Skin of body (tissue), 2 donors: Measurements from ENCODE around the gene C12orf75. TPM values are rescaled to one million over a fixed set of nuclear protein-coding genes. Genes with fewer than 3 reads are reported as not detected.
"Not testable (repeated sequence)": the region's sequence is repeated elsewhere in the genome, so short reads cannot be mapped to it uniquely, and the experiment has no call there.

Experiments used
- DNase-seq: peaks from one replicate; lab custom pipeline; 2025; lab: John Stamatoyannopoulos, UW
- total RNA-seq: library from RNA; depleted of rRNA; stranded (reverse); fragments of >200 nt; gene quantifications from one replicate; pipeline ENCODE4 v1.2.3, GENCODE V29; 2014

The C12orf75 gene
- total RNA-seq, 1 donor from 2014 or later, result 18.1 TPM

DNA sequence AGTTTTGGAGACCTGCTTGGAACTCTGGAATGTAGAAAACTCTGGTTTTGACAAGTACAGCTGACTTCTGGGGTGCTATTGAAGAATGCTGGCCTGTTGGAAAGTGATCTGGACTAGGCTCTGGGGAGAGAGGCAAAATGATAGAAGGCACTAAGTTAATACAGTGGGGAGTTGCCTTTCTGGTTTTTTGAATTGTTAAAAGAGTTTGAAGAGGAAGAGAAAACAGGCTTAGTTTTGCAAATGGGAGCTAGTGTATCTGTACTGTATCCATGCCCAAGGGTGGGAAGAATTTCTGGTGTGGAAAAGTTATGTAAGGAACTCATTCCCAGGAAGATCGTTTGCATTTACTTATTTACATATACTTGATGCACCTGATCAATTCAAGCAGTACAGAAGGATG is 43.8 kb downstream of the C12orf75 start:
- DNase-seq, result no peak

DNA sequence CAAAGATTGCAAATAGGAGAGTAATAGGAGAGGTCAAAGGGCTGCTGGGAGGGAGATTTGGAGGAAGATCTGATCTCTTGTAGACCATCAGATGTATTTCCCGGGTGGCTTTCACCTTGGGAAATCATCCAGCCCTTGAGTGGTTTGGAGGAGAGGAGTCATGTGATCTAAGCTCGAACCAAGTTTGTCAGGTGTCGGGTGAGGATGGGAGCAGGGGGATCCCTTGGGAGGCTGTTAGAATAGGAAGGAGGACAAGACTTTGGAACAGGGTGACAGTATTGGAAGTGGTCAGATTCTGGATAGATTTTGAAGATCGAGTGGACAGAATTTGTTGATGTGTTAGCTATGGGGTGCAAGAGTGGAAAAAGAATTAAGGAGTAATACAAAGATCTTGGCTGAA is 46.6 kb downstream of the C12orf75 start:
- no peak for DNase-seq

DNA sequence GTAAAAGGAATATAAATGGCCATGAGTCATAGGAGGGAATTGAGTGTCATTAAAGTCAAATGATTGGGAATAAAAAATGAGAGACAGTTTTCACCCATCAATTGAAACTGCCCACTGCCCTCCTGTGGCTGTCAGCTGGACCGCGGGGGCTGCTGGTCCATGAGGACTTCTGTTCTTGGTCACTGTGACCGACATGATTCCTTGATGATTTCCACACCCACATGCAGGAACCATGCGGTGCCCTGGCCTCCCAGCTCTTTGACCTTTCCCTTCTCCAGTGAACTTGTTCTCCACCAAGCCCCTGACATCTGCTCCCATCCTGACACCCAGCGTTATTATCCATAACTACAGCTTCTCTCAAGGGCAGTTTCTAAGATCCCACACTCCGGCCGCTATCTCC is 48.4 kb downstream of the C12orf75 start:
- no peak for DNase-seq

DNA sequence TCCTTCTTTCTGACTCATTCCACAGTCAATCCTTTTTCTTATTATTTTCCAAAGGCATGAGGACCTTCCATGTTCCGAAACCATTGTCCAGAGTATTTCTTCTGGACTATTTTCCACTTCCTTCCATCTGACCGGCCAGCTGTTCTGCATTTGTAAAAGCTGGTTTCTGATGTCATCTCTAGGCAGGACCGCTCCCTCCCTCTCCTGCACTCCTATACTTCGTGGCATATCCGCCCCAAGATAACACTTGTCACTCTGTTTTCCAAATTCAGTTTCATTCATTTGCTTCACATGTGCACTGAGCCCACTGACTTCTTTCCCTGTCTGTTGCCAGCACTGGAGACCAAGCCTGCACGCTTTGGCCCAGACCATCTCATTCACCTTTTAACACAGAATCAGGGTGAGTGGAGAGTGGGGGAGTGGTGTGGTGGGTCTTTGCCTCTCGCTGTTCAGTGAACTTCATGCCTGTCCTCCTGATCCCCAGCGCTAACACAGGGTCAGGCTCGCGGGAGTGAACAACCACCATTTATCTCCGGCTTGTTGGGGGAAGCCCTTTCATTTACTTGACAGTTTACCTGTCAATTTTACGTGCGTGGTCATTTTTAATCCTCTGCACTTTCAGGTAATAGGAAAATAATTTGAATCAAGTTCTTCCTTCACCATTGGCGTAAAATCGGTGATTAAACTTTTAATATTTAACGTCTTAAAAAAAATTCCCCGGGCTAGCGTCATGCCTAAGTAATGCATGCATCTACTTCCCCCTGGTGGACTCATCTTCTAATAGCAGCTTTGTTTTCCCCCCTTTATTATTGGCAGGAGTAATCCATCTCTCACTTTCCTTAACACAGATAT is 52.5 kb downstream of the C12orf75 start:
- peak; percentile 77 for DNase-seq

DNA sequence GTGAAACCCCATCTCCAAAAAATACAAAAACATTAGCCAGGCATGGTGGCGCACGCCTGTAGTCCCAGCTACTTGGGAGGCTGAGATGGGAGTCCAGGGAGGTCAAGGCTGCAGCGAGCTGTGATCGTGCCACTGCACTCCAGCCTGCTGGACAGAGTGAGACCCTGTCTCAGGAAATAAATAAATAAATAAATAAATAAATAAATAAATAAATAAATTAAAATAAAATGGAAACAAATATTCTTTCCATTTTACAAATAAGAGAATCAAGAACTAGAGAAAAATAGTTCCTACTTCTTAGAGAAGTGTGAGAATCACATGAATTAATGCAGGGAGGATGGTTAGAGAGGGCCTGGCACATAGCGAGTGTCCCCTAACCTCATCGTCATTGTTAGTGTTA is 53.7 kb downstream of the C12orf75 start:
- no peak for DNase-seq

DNA sequence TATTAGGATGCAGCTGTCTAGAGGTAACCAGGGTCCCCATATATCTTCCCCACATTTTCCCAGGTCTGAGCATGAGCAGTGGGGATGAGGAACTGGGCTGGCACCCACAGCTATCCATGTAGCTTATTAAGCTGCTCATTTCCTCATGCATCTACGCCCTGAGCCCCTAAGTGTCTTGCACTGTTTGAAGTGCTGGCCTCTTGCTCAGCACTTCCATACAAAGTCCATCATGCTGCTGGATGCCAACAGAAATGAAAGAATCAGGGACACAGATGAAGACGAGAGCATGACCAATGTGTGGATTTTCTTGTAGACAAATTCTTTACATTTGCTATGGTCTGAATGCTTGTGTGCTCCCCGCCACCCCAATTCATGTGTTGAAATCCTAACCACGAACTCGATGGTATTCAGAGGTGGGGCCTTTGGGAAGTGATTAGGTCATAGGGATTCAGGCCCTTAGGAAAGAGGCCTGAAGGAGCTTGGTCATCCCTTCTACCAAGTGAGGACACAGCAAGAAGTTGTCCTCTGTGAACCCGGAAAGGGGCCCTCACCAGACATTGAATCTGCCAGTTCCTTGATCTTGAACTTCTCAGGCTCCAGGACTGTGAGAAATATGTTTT is 54.5 kb downstream of the C12orf75 start:
- no peak for DNase-seq

DNA sequence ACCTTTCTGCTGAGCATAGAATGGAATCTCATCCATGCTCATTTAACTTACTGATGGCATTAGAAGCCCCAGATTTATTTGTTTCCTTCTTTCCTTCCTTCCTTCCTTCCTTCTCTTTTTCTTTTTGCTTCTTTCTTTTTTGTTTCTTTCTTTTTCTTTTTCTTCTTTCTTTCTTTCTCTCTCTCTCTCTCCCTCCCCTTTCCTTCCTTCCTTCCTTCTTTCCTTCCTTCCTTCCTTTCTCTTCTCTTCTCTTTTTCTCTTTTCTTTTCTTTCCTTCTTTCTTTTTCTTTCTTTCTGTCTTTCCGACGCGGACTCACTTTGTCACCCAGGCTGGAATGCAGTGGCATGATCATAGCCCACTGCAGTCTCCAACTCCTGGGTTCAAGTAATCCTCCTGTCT is 55.9 kb downstream of the C12orf75 start:
- DNase-seq, result no peak

DNA sequence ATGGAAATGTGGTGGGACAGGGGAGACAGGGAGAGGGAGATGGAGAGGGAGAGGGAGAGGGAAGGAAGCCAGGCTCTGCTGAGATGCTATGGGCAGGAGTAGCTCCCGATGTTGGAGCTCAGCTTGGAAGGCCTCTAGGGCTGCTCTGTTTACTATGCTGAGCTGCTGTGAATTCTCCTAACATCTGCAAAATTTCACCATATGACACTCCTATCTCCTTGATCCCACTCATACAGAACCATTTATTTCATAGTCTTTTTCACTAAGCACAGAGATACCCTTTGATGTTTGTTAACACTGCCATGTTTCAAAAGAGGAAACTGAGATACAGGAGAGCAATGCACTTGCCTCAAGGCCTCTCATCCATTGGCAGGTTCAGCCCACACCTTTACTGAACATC is 60.7 kb downstream of the C12orf75 start:
- no peak for DNase-seq

DNA sequence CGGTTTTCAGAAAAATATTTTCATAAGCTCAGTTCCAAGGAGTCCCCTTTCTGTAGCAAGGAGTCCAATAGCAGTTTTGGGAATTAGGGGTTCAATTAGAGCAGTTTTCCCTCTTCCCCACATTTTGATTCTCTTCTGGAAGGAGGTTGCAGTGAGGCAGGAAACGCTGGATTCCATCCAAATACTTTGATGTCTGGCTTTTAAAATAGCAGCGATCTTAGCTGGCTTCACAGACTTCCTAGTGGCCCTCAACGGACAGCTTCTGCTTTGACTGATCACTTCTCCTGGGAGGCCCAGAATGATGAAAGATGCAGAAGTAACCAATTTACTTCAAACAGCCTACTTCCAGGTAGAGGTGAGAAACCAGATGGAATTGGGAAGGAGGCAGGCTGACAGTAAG is 63.1 kb downstream of the C12orf75 start:
- DNase-seq, result no peak

DNA sequence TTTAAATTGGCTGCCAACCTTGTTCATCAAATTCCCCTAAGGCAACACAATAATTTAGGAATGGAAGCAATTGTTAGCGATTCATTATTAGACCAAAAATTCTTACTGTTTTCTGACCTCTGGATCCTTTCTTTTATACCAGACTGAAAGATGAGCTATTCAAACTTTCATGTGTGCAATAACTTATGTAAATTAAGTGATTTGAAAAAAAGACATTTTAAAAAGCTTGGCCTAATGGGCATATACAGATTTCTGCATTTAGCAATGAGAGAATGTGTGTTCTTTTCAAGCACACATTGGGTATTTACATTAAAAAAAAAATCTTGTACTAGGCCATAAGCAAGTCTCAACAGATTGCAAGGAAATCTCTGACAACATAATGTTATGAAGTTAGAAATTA is 65.5 kb downstream of the C12orf75 start:
- DNase-seq, result no peak

DNA sequence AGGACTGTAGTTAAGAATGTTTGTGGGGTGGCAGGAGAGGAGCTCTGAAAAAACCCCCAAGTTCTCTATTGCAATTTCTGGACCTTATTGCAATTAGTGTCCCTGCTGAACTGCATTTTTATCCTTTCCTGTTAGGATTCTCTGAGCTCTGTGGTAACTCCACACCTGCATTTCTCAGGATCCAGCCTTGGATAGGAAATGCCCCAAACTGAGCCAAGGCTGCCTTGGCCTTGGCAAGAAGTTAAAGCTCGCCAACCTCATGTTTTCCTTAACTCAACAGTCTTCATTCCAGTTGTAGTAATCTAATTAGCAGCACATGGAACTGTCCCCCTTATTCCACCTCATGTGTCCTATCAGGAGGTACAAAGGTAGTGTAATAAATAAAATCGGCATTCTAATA is 66.5 kb downstream of the C12orf75 start:
- no peak for DNase-seq

DNA sequence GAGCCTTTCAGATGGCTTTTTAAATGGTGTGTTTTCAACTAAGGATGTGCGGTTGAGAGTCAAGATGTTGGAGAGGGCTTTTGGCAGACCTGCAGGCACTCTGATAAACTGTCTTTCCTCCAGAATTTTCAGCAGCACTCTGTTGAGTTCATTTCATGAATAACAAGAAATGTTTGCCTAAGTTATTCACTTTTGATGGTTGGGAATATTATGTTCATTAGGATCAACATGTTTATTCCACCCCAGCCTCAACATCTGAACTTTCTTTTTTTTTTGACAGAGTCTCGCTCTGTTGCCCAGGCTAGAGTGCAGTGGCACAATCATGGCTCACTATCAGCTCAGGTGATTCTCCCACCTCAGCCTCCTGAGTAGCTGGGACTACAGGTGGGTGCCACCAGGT is 68.4 kb downstream of the C12orf75 start:
- DNase-seq, result no peak

DNA sequence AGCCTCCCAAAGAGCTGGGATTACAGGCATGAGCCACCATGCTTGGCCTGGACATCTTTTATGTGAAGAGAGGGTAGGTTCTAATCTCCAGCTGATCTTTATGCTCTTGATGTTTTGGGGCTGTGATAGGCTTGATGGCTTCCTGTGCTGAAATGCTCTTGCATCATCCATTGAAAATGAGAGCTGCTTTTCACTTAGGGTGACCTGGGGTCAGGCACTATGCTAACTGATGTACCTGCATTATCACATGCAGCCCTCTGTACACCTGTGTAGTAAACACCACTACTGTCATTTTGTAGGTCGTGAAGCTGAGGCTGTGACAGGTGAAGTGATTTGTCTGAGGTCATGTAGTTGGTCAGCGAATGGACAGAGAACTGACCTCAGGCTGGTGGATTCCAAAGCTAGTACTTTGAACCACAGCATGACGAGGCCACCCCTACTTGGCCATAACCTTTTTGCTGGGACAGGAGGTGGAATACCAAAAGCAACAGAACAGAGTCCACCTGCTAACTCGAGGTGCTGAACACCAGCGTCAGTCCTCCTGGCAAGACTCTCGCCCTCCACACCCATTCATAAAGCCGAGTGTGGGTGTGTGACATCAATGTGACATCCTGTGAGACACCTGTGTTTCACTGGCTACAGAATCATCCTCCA is 69.1 kb downstream of the C12orf75 start:
- DNase-seq, result no peak

DNA sequence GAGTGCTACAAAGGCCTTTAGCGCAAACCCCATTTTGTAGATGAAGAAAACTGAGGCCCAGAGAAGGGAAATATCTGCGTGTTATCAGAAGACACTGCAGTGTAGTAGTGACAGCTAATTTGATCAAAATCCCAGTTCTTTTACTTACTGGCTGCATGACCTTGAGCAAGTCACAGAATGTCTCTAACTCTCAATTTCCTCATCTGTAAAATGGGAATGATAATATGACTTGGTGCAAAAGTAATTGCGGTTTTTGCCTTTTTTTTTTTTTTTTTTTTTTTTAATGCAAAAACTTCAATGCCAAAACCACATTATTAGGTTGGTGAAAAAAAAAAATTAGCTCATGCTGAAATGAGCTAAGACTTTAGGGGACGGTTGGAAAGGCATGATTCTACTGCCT is 69.7 kb downstream of the C12orf75 start:
- no peak for DNase-seq

DNA sequence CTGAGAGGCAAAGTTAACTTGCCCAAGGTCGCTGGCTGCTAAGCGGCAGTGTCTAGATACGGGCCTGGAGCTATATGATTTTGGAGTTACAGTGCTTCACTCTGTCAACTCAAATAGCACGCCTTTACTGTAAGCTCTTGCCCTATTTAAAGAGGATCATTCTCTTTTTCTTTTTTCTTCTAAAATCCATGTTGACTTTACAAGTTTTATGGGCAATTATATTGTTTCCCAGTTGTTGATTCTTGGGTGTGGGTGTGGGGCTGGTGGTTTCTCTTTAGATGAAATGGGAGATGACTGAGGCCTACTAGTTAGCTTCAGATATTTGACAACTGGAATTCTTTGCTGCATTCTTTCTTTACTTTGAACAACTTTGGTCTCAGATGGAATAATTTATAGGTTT is 70.7 kb downstream of the C12orf75 start:
- no peak for DNase-seq

DNA sequence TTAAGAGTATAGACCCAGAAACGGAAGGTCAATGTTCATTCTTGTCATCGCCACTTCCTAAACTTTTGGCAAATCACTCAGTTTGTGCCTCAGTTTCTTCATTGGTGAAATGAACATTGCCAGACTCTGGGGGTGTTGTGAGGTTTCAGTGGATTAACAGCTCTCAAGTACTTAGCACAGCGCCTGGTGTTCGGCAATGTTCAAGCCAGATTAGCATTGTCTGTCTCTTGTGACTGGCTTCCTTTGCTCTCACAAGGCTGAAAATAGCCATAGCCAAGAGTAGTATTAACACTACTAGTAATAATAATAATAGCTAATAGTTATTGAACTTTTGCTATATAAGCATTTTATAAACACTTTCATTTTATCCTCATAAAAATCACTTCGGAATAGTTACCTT is 71.9 kb downstream of the C12orf75 start:
- no peak for DNase-seq

DNA sequence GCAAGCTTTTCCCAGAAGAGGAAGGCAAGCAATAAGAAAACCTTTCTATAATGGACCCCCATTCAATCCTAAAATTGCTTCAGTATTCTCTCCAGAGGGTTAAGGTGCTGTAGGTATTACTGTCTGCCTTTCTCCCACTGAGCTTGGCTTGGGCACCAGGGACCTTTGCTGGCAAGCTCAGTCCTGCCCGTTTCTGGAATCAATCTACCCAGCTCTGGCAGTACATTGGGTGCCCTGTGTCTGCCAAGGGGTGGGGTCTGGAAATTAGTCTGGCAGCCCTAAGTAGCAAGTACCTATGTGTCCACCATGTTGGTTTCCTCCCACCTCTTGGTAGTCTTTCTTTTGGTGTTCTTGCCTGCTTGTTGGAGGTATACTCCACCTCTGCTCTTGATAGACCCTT is 72.6 kb downstream of the C12orf75 start:
- DNase-seq, result no peak

DNA sequence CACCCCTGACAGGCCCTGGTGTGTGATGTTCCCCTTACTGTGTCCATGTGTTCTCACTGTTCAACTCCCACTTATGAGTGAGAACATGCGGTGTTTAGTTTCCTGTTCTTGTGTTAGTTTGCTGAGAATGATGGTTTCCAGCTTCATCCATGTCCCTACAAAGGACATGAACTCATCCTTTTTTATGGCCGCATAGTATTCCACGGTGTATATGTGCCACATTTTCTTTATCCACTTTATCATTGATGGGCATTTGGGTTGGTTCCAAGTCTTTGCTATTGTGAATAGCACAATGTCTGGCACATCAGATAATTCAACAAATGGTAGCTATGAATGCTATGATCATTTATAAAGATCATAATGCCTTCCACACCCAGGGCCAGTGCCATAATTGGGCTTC is 73.6 kb downstream of the C12orf75 start:
- DNase-seq, result not testable (repeated sequence)

DNA sequence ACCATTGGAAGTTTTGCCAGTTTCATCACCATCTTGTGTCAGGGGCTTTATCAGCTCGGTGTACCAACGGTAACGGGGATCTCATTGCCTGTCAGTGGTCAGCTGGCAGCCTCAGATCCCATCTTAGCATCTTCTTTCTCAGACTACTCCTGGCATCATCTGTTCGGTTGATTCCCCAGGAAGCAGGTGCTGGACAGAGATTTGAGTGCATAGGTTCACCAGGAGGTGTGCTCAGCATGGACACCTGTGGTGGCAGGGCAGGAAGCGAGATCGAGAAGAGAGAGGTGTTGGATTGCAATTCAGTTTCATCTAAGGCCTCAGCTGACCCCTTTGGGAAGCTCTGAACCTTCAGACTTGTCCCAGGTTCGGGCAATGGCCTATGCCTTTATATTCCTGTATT is 76.0 kb downstream of the C12orf75 start:
- no peak for DNase-seq

DNA sequence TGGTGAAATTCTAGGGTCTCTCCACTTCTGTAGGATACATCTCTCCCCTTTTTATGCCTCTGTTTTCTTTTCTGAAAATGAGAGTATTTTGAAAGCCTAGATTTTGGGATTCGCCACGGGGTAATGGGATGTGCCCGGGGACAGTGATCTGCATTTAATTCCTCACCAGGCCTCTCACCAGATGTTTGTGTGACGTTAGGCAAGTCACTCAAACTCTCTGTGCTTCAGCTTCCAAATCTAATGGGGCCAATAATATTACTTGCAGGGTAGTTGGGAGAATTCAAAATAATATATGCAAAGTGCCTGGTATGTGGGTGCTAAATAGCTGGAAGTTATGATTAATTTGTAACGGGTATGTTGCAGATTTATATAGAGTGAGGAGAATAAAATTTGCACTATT is 78.8 kb downstream of the C12orf75 start:
- DNase-seq, result peak; percentile 53

DNA sequence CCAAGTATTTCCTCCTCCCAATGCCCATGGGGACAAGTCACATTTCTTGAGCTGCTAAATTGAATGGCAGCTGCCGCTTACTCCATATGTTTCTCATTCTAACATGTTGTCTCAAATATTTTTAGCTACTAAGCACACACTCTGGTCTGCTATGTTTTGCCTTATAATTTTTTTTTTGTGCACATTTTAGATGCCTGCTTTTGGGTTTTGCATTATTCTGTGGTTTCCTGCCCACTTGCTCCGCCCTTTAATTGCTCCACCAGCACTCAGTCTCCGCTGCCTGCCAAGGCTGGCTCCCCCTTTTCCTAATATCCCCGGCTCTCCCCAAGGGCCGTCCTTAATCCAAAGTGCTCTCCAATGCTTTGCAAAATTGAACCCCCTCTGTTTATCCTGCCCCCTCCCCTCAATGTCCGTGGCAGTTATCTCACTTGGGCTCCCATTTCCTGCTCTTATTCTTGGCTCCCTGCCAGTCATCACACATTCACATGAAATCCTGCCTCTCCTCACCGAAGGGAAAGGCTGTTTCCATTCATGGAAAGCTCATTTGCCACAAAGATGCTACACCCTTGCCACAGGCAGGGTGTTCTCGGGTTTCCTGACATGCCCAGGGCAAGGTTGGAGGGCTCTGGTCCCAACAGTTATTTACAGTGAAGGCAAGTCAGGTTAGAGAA is 79.4 kb downstream of the C12orf75 start:
- peak; percentile 80 for DNase-seq

DNA sequence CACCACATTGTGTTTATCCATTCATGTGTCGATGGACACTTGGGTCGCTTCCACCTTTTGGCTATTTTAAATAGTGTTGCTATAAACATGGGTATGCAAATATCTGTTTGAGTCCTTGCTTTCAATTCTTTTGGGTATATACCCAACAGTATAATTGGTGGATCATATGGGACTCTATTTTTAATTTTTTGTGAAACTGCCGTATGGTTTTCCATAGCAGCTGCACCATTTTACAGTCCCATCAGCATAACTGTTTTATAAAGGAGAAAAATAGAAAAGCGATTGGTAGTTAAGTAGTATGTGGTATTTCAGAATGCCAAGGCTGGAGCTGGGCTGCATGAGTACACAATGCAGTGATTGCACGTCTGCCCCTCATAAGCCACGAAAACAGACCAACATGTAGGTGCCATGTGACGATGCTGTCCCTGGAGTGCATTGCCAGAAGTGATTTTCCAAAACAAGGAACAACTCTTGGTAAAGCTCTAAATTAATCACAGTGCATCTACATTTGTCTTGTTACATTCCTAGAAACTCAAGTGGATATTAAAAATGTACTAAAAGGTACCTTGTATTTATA is 83.5 kb downstream of the C12orf75 start:
- no peak for DNase-seq
